Smooth muscle cell (in vitro differentiated cells): ENCODE data around the gene TPP1. TPM values are rescaled to one million over a fixed set of nuclear protein-coding genes. Genes with fewer than 3 reads are reported as not detected.

Experiments
- DNase-seq: peaks from one replicate; lab custom pipeline; 2025; ENCODE audit not compliant: unreplicated experiment; lab: John Stamatoyannopoulos, UW
- H2AFZ ChIP-seq: fragments of 200-600 bp; sonication (generic); 2 replicates; pipeline ENCODE4 v1.6.0; 2016; ENCODE audit warnings: antibody characterized with exemption, low read depth, mild to moderate bottlenecking
- H3F3A ChIP-seq: fragments of 200-600 bp; sonication (generic); 2 replicates; pipeline ENCODE4 v1.6.0; 2017; ENCODE audit warnings: antibody characterized with exemption, low read depth
- H3K27ac ChIP-seq: fragments of 200-600 bp; sonication (generic); 2 replicates; pipeline ENCODE4 v1.5.1; 2016; ENCODE audit warnings: low read depth, mild to moderate bottlenecking
- H3K27me3 ChIP-seq: fragments of 200-600 bp; sonication (generic); 2 replicates; pipeline ENCODE4 v1.6.1; 2016; ENCODE audit warnings: low read depth, mild to moderate bottlenecking
- H3K36me3 ChIP-seq: fragments of 200-600 bp; sonication (generic); 2 replicates; pipeline ENCODE4 v1.5.1; 2016; ENCODE audit warnings: low read depth
- H3K4me1 ChIP-seq: fragments of 200-600 bp; sonication (generic); 2 replicates; pipeline ENCODE4 v1.5.1; 2016; ENCODE audit warnings: low read depth
- H3K4me2 ChIP-seq: fragments of 200-600 bp; sonication (generic); 2 replicates; pipeline ENCODE4 v1.6.0; 2016; ENCODE audit warnings: mild to moderate bottlenecking
- H3K4me3 ChIP-seq: fragments of 200-600 bp; sonication (generic); 2 replicates; pipeline ENCODE4 v1.5.1; 2016; ENCODE audit warnings: mild to moderate bottlenecking
- H3K79me2 ChIP-seq: fragments of 200-600 bp; sonication (generic); 2 replicates; pipeline ENCODE4 v1.6.0; 2016; ENCODE audit warnings: low read depth, mild to moderate bottlenecking
- H3K9ac ChIP-seq: fragments of 200-600 bp; sonication (generic); 2 replicates; pipeline ENCODE4 v1.6.0; 2016; ENCODE audit warnings: low read depth
- H3K9me3 ChIP-seq: fragments of 200-600 bp; sonication (generic); replicated peaks from 2 replicates; pipeline ENCODE4 v1.5.1; 2016; ENCODE audit warnings: low read depth
- H4K20me1 ChIP-seq: fragments of 200-600 bp; sonication (generic); 2 replicates; pipeline ENCODE4 v1.6.0; 2016; ENCODE audit warnings: low read depth
- CTCF ChIP-seq: fragments of 200-600 bp; sonication (generic); IDR thresholded peaks from 2 replicates; pipeline ENCODE4 v1.5.1; 2017; ENCODE audit warnings: borderline replicate concordance, mild to moderate bottlenecking, antibody characterized with exemption; ENCODE audit not compliant: insufficient read depth, poor library complexity, severe bottlenecking
- WGBS: methylation state at CpG from one replicate; pipeline ENCODE4 v1.1.7; 2016; ENCODE audit warnings: low lambda C conversion rate; 5-methylcytosine and 5-hydroxymethylcytosine counted together
- polyA plus RNA-seq: library from polyadenylated mRNA; unstranded; fragments of >200 nt; fragmentation: Nextera tagmentation; extraction: Ambion mirVana; gene quantifications from 2 replicates; pipeline ENCODE4 v1.2.1, GENCODE V29; 2016
- total RNA-seq: library from RNA; depleted of rRNA; stranded (reverse); fragments of >200 nt; gene quantifications from 2 replicates; pipeline ENCODE4 v1.2.3, GENCODE V29; 2014

The TPP1 gene
- total and polyA plus RNA-seq, 2 experiments from 2014 or later: 37.3 to 55.4 TPM

GRCh38 chr11:6567371-6567745, 51.9 kb downstream of the TPP1 start:
- no peak overlapping the region for H3K27ac ChIP-seq
- H3K79me2 ChIP-seq: no peaks in the 10 kb centered on the region
- H3K4me3 ChIP-seq: no peak overlapping the region
- DNase-seq: no peak
- H3K4me2 ChIP-seq: no peak overlapping the region
- H3F3A ChIP-seq: no peaks in the 10 kb centered on the region
- no peaks in the 10 kb centered on the region for H3K27me3 ChIP-seq
- 97% methylated on average over 7 of the region's 7 CpGs for WGBS
- H2AFZ ChIP-seq: no peak overlapping the region
- H3K36me3 ChIP-seq: no peaks in the 10 kb centered on the region
- TF ChIP-seq CTCF: no peak
- no peaks in the 10 kb centered on the region for H4K20me1 ChIP-seq
- H3K9ac ChIP-seq: no peak overlapping the region
- H3K4me1 ChIP-seq: no peaks in the 10 kb centered on the region
- no peaks in the 10 kb centered on the region for H3K9me3 ChIP-seq

GRCh38 chr11:6566704-6567370, 52.4 kb downstream of the TPP1 start:
- Histone ChIP-seq H3K79me2 (no peaks in the 10 kb centered on the region), H3K4me1 (no peaks in the 10 kb centered on the region), H3K4me2 (no peak overlapping the region), H3K27ac (no peak overlapping the region), H4K20me1 (no peaks in the 10 kb centered on the region), H3F3A (no peaks in the 10 kb centered on the region), H3K9ac (no peak overlapping the region), H3K4me3 (no peak overlapping the region), H3K27me3 (no peaks in the 10 kb centered on the region), H3K36me3 (no peaks in the 10 kb centered on the region), H2AFZ (no peak overlapping the region), H3K9me3 (no peaks in the 10 kb centered on the region)
- DNase-seq: no peak
- TF ChIP-seq CTCF: no peak
- WGBS: 95% methylated on average over 13 of the region's 13 CpGs

- Histone ChIP-seq H3K9me3 (no peaks in the 10 kb centered on the region), H3K36me3 (no peaks in the 10 kb centered on the region), H3K4me3 (no peak overlapping the region), H3K79me2 (no peaks in the 10 kb centered on the region), H3K27ac (no peak overlapping the region), H3K9ac (no peak overlapping the region), H3K27me3 (no peaks in the 10 kb centered on the region), H3F3A (no peaks in the 10 kb centered on the region), H3K4me2 (no peak overlapping the region), H3K4me1 (no peaks in the 10 kb centered on the region), H2AFZ (no peak overlapping the region), H4K20me1 (no peaks in the 10 kb centered on the region)
- WGBS: 97% methylated on average over 5 of the region's 5 CpGs
- no peak for DNase-seq
- TF ChIP-seq CTCF: no peak
Observed at GRCh38 chr11:6565988-6566703, 53.1 kb downstream of the TPP1 start.
